ENCODE results near the gene DMBT1.
"Not testable (repeated sequence)": the region's sequence is repeated elsewhere in the genome, so short reads cannot be mapped to it uniquely, and the experiment has no call there.

DMBT1 gene

DNA sequence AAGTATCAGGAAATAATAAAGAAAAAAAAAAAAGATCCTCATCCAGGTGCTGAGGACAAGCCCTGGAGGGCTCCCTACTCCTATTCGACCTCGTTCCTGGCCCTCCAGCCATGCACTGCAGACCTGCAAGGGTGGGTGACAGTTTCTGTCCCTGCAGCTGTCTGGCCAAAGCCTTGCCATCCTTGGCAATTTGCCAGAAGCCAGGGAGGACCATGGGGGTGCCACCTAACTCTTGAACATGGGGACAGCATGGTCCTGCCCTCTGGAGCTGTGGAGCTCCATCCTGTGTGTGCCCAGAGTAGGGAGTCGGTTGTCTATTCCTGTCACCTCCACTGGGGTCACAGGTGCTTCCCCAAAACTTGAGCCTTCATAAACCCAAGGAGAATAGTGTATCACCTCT lies 27.8 kb downstream of the DMBT1 start:
- no peak for DNase-seq

DNA sequence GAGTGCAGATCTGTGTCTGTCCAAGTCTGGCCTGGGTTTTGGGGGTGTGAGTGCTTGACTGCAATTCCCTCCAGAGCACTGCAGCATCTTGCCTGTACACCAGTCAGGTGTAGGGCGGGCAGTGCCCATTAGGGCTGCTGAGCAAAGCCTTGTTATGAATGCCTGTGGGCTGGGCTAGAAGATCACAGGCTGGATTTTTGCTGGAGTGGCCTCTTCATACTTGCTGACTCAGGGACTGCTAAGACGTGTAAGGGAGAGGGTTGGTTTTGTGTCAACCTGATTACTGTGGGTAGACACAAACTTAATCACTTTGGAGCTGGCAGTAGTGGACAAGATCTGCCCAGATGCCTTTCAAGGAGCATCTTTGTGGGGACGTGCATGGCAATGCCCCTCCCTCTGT lies 29.6 kb downstream of the DMBT1 start:
- no peak for DNase-seq

DNA sequence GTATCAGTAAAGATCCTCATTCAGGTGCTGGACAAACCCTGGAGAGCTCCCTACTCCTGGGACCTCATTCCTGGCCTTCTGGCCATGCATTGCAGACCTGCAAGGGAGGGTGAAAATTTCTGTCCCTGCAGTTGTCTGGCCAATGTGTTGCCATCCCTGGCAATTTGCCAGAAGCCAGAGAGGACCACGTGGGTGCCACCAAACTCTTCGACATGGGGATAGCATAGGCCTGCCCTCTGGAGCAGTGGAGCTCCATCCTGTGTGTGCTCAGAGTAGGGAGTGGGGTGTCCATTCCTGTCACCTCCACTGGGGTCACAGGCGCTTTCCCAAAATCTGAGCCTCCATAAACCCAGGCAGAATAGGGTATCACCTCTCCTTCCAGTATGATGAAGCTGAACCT lies 31.2 kb downstream of the DMBT1 start:
- DNase-seq = no peak

DNA sequence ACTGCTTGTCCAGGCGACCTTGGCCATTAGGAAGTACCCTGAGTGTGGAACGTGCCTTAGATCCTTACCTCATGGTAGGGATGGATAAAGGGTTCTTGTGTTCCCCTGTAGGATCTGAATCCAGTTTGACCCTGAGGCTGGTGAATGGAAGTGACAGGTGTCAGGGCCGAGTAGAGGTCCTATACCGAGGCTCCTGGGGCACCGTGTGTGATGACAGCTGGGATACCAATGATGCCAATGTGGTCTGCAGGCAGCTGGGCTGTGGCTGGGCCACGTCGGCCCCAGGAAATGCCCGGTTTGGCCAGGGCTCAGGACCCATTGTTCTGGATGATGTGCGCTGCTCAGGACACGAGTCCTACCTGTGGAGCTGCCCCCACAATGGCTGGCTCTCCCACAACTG lies 31.6 kb downstream of the DMBT1 start:
- no peak for DNase-seq

DNA sequence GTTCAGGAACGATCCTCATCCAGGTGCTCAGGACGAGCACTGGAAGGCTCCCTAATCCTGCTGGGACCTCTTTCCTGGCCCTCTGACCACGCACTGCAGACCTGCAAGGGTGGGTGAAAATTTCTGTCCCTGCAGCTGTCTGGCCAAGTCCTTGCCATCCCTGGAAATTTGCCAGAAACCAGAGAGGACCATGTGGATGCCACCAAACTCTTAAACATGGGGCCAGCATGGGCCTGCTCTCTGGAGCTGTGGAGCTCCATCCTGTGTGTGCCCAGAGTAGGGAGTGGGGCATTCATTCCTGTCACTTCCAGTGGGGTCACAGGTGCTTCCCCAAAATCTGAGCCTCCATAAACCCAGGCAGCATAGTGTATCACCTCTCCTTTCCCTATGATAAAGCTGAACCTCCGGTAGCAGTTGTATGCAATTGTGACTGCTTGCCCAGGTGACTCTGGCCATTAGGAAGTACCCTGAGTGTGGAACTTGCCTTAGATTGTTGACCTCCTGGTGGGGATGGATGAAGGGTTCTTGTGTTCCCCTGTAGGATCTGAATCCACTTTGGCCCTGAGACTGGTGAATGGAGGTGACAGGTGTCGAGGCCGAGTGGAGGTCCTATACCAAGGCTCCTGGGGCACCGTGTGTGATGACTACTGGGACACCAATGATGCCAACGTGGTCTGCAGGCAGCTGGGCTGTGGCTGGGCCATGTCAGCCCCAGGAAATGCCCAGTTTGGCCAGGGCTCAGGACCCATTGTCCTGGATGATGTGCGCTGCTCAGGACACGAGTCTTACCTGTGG lies 57.1 kb downstream of the DMBT1 start:
- no peak for DNase-seq

DNA sequence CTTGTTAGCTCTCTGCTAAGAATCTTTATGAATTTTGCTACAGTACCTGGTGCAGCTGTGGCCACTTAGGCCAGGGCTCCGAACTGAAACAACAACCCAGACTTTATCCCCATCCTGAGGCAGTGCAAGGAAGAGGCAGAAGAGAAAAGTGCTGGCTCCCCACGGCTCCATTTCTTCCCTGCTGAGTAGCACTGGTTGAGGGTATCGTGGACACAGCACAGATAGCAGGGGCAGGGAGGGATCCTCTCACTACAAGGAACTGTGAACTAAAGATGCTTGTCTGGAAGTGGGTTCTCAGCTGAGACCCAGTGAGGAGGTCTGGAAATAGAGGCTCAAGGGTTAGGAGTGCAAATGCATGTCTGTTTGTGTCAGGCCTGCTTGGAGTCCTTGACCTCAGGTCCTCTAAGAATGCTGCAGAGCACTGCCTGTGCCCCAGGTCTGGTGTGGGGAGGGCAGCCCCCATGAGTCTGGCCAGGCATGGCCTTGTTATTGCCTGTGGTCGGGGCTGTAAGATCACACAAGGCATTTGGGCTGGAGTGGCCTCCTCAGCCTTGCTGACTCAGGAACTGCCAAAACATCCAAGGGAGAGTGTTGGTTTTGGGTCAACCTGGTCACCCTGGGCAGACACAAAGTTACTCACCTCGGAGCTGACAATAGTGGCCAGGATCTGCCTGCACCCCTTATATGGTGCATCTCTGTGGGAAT lies 58.1 kb downstream of the DMBT1 start:
- no peak for DNase-seq

DNA sequence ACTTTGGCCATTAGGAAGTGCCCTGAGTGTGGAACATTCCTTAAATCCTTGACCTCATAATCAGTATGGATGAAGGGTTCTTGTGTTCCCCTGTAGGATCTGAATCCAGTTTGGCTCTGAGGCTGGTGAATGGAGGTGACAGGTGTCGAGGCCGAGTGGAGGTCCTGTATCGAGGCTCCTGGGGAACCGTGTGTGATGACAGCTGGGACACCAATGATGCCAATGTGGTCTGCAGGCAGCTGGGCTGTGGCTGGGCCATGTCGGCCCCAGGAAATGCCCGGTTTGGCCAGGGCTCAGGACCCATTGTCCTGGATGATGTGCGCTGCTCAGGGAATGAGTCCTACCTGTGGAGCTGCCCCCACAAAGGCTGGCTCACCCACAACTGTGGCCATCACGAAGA lies 60.4 kb downstream of the DMBT1 start:
- DNase-seq = not testable (repeated sequence)

DNA sequence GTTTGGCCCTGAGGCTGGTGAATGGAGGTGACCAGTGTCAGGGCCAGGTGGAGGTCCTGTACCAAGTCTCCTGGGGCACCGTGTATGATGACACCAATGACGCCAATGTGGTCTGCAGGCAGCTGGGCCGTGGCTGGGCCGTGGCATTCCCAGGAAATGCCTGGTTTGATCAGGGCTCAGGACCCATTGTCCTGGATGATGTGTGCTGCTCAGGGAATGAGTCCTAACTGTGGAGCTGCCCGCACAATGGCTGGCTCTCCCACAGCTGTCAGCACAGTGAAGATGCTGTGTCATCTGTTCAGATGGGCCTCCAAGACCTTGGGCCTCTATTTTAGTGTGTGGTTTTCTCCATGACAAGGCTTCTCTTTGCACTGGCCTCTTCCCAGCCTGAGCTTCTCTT lies 64.0 kb downstream of the DMBT1 start:
- DNase-seq = no peak

DNA sequence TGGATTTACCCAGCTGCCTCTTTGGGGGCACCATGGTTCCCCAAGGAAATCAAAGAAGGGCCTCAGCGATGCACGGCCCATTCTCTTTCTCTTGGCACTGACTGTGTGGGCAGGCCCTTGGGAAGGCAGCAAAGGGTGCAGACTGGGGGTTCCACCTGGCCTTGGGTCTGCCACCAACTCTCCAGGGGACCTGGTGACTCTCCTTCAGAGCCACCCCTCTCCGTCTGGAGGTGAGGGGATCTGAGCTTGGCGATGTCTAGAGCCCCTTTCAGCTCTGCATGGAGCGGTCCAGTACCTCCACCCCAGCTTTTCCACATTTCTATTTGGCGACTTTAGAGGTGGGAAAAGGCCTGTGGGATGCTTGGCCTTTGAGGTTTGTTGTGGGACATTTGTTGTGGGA lies 70.0 kb downstream of the DMBT1 start:
- no peak for DNase-seq

DNA sequence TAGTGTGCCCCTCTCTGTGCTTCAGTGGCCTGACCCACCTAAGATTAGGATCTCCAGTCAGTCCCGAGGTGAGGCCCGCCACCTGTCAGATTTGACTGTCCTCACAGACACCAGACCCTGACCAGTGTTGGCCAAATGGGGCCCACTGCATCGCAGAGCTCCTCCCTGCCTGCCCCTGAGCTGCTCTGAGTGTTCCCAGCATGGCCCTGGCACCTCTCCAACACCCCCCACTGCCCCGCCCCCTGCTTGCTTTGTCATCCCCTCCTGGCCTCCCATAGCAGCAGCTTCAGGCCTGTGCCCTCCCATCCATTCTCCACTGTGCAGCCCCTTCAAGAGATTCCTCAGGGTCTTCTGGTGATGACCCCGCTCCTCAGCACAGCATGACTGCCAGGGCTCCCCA lies 71.5 kb downstream of the DMBT1 start:
- DNase-seq = no peak

DNA sequence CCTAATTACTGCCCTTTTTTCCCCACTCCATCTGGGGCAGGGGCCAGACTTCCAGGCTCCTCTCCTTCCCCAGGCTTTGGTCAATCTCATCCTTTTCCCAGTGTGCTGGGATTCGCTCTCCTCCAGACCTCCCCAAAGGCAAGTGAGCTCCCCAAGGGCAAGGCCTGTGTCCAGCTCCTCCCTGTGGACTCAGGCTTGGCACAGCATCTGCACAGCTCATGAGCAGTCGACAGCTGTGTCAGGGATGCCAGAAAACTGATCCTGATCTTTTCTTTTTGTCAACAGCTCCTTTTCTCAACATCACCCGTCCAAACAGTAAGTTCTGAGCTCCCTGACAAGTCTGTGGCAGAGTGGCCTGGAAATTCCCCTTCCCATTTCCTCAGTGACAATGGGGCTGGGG lies 72.0 kb downstream of the DMBT1 start:
- no peak for DNase-seq

DNA sequence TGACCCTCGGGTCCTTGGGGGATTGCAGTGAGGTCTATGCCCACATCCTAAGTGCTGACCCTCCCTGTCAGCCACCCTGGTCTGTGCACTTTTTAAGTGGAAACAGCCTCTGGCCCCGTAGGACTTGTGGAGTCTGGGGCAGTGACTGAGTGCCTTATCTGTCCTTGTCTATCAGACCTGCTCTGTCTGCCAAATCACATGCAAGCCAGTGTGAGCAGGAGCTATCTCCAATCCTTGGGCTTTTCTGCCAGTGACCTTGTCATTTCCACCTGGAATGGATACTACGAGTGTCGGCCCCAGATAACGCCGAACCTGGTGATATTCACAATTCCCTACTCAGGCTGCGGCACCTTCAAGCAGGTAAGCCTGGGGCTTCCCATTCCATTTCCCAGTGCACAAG lies 76.4 kb downstream of the DMBT1 start:
- DNase-seq = no peak

DNA sequence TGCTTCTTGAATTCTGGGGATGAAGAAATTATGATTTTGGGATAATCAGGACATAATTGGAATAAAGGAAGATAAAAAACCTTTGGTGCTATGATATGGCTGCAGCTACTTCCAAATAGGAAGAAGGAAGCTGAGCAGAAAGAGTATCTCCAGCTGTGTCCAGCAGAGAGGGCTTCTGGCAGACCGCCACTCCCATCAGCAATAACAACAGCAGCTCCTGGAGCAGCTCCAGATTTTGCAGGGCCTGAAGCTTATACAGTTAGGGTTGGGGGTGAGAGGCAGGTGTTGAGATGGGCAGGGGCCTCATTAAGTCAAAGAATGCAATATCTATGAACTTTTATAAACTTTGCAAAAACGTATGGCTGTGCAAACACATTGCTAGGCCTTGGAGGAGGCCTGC lies 76.8 kb downstream of the DMBT1 start:
- no peak for DNase-seq

DNA sequence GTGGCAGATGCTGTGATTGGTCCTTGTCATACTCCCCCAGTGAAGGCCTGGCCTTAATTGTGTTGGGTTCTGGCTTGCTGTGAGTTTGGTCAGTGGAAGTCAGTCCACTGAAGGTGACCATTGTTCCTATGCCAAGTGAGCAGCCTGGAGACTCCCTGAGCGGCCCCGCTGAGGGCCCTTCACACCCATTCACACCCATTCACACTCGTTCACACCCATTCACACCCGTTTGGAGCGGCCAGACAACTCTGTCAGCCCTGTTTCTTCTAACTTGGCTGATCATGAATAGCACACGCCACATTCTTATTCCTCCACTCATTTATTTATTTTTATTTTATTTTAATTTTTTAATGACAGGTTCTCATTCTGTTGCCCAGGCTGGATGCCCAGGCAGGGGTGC lies 77.6 kb downstream of the DMBT1 start:
- no peak for DNase-seq

DNA sequence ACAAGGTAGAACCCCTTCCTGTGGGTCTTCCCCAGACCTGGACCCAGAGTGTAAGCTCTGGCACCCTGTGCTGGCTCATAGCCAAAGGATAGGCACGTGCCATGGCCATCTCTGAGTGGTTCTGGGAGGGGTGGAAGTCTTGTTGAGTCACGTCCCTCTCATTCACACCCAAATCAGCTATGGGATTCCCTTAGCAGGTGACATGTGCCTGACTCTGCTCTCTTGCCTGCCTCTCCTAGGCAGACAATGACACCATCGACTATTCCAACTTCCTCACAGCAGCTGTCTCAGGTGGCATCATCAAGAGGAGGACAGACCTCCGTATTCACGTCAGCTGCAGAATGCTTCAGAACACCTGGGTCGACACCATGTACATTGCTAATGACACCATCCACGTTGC lies 79.2 kb downstream of the DMBT1 start:
- DNase-seq = no peak

DNA sequence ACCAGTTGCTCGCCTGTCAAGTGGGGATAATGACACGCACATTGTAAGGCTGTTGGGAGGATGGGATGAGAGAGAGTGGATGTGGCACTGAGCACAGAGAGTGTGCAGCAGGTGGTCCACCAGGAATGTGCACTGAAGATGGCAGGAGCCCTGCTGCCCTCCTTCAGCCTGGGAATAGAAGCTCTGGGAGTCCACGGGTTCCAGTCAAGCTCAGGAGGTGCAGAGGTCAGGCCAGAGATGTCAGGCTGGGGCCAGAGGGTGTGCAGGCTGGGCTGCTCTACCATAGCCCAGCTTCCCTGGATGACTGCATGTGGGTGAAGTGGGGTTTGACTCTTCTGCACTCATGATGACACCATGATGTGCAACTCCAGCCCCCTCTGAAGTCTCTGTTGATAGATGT lies 80.4 kb downstream of the DMBT1 start:
- DNase-seq = no peak

DNA sequence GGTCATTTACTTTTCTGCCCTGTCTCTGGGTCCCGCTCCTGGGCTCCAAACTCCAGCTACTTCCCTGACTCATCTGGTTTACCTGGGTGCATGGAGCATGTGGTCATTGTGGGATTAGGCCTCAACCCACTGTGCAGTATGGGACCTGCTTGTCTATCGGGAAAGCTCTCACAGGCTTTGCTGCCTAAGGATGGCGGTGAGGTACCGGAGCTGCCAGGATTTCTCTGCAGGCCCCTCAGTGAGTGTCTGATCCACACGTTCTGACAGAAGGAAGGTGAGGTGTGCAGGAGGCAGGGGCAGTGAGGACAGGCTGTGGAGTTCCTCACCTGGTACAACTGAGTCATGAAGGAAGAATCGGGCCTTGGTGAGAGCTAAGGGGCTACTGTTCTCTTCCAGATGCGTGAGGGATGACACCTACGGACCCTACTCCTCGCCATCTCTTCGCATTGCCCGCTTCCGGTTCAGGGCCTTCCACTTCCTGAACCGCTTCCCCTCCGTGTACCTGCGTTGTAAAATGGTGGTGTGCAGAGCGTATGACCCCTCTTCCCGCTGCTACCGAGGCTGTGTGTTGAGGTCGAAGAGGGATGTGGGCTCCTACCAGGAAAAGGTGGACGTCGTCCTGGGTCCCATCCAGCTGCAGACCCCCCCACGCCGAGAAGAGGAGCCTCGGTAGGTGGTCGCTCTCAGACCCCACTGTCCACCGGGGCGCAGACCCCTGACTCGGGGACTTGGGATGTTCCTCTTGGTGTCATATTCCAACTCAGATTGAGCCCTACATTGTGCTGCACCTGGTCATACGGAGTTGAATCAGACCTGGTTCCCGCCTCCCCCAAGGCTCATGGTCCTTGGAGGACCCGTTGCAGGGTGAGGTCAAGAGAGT lies 82.4 kb downstream of the DMBT1 start:
- no peak for DNase-seq

DNA sequence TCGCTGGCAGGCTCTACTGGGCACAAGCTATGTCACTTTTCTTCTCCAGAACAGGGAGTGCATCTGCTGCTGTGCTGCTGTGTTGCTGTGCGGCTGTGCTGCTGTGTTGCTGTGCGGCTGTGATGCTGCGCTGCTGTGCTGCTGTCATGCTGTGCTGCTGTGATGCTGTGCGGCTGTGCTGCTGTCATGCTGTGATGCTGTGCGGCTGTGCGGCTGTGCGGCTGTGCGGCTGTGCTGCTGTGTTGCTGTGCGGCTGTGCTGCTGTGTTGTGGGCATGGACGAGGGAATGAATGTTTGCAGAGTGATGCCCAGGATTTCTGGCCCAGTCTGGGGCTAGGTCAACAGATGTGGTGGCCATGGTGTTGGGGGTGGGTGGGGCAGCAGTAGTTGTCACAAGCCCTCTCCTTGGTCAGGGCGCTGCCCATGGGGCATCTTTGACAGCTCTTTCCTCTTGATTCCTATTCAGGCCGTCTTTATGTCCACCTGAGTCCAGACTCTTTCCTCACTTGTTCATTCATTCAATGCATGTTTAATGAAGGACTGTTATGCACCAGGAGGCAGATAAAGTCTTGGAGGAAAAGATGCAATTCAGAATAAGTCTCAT lies 83.5 kb downstream of the DMBT1 start:
- no peak for DNase-seq

DNA sequence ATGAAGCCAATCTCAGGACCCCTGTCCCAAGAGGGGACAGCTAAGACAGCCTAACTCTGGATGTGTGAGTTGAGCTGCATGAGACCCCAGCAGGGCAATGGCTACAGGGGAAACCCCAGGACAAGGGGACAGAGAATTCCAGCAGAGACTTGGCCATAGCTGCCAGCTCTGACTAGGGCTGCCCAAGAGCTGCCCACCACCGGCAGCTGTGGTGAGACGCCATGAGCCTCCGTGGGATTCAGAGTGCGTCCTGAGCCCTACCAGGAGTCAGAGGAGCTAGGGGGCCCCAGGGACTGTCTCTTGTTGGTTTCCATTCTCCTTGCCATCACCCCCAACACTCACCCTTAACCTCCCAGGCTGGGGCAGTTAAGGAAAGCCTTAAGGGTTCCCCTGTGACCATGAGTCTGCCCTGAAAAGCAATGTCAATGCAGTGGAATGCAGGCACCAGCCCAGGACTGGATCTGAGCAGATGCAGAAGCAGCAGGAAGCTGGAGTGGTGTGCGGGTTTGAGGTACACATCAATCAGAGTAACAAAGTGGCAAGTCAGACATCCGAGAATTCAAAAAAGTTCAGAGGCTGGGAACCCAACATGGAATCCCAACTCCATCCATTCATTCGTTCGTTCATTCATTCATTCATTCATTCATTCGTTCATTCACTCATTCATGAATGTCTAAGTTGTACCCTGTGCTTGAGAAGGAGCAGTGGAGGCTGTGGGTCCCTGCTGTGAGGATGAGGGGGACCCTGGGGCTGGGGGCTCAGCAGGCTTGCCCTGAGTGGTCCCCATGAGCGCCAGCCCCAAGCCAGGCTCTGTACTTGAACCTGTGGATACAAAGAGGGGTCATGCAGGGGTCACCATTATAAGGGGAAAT lies 86.2 kb downstream of the DMBT1 start:
- DNase-seq = no peak

DNA sequence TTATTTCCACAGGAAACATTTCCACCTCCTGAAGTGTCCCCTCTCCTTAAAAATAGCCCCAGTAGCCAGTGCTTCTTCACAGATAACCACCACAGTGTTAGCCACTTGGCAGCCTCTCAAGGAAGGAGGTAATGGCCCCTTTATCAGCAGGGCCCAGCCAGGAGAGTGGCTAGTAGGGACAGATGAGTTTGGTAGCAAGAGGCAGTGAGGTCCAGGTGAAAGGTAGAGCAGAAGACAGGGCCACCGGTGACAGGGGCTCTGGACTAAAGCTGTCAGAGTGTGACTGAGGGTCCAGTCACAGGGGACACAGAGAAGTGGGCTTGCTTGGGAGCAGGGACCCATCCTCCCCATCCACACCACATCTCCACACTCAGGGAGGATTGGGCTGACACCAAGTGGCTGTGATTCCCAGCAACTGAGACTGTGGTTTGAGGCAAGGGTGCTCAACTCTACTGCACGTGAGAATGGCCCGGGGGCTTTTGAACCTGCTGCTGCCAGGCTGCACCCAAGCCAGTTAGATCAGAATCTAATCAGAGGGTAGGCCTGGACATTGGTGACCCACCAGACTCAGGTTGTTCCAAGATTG lies 86.9 kb downstream of the DMBT1 start:
- no peak for DNase-seq

DNA sequence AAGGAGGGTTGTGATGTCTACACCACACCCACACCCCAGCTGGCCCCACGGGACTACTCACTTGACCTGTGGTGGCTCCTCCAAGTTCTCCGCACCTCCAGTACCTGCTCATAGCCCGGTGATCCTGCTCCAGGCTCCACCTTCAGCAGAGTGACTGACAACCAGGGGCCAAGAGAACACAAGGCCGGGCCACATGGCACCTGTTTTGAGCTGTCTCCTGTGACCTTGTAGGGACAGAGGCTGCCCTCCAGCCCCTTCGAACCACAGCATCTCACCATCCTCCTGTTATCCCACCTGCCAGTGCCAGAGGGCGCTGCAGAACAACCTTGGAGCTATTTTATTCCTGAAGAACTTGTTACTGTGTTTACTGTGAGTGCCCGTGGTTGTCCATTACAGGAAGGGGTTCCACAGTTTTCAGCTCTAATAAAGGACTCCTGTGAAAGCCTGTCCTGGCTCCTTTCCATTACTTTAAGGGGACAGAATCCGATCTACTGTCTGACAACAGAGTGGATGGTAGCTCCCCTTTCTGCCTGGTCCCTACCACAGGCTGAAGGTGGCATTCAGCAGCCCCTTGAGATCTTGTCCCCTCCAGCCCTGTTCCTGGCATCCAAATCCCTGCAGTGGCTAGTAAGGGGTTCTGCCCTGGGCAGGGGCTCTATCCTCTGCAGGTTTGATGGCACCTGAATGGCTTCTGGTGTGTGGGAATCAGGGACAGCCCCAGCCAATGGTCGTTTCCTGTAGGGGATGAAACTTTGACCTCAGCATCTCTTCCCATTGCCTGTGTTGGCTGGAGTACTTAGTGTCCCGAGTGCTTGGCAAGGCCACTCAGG lies 88.3 kb downstream of the DMBT1 start:
- DNase-seq = peak; percentile 41

Data from activated CD4-positive, alpha-beta T cell treated with anti-CD3 and anti-CD28 coated beads, Interleukin-2, amount 50 U/mL, for 16 hours (primary cell).